ENCODE results near the gene AGAP1.

GRCh38 chr2:235698028-235698427 lies 204.2 kb downstream of the AGAP1 start:
- TF ChIP-seq, protein P1, sequence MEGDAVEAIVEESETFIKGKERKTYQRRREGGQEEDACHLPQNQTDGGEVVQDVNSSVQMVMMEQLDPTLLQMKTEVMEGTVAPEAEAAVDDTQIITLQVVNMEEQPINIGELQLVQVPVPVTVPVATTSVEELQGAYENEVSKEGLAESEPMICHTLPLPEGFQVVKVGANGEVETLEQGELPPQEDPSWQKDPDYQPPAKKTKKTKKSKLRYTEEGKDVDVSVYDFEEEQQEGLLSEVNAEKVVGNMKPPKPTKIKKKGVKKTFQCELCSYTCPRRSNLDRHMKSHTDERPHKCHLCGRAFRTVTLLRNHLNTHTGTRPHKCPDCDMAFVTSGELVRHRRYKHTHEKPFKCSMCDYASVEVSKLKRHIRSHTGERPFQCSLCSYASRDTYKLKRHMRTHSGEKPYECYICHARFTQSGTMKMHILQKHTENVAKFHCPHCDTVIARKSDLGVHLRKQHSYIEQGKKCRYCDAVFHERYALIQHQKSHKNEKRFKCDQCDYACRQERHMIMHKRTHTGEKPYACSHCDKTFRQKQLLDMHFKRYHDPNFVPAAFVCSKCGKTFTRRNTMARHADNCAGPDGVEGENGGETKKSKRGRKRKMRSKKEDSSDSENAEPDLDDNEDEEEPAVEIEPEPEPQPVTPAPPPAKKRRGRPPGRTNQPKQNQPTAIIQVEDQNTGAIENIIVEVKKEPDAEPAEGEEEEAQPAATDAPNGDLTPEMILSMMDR (IDR thresholded peaks at IDR 0.05) = no peak
- TF ChIP-seq POLR2A (IDR thresholded peaks at IDR 0.05) (no peak), POLR2AphosphoS5 (IDR thresholded peaks at IDR 0.05) (no peak)

Data from sigmoid colon (tissue), 4 donors.